Peyer's patch (tissue), 4 donors: ENCODE results near the gene HS6ST1.

Experiments
- CTCF ChIP-seq, 6 experiments: fragments of 450-650 bp in 4 of 6; fragments of 200-600 bp in 2 of 6; sonication (generic) in 1 of 6; IDR thresholded peaks; one replicate each; pipeline ENCODE4 v1.5.1; 2017 to 2019; ENCODE audit warnings: antibody characterized with exemption in 6 of 6, mild to moderate bottlenecking in 3 of 6, moderate library complexity in 1 of 6
- POLR2A ChIP-seq, 2 donors: fragments of 450-650 bp; IDR thresholded peaks; one replicate each; pipeline ENCODE4 v1.5.1; 2017; ENCODE audit warnings: antibody characterized with exemption in 2 of 2, mild to moderate bottlenecking in 2 of 2, moderate library complexity in 2 of 2

GRCh38 chr2:128301021-128301420 lies 17.6 kb downstream of the HS6ST1 start:
- no peak for TF ChIP-seq CTCF (IDR thresholded peaks at IDR 0.05)
- TF ChIP-seq POLR2A (IDR thresholded peaks at IDR 0.05): no peak
